SK-N-MC (cell line): Measurements from ENCODE around the gene MUC20.

Experiments used
- EZH2 ChIP-seq: fragments of 200-600 bp; sonication (generic); IDR thresholded peaks from one replicate; pipeline ENCODE4 v1.6.1; 2017; ENCODE audit warnings: antibody characterized with exemption
- FOXP2 ChIP-seq: optimal IDR thresholded peaks from 2 replicates; pipeline ENCODE3; 2011; ENCODE audit warnings: mild to moderate bottlenecking, moderate library complexity; ENCODE audit not compliant: insufficient read depth; ENCODE audit errors: extremely low read length, control extremely low read depth
- POLR2AphosphoS5 ChIP-seq: IDR thresholded peaks from 2 replicates; pipeline ENCODE4 v1.6.1; 2012; ENCODE audit warnings: mild to moderate bottlenecking, low read depth, low read length, borderline replicate concordance

DNA sequence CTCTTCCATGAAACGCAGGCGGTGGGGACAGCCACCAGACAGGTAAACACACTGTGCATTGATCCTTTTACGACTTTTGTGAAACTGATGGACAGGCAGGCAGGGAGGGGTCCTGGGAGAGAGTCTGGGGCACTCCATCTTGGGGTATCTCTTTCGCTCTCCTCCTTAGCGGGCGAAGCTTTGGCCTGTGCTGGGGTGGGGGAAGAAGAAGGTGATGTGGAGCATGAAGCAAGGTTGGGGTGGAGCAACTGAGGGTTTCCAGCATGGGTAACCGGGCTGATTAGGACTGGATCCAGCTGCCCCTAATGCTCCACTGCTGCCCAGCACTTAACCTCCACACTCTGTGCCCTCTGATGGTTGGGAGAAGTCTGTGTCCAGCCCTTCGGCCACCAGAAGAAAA lies 25.6 kb downstream of the MUC20 start:
- TF ChIP-seq POLR2AphosphoS5 (no peak), EZH2 (no peak), FOXP2 (no peak)
